Stimulated activated CD4-positive, alpha-beta T cell treated with anti-CD3 and anti-CD28 coated beads, Interleukin-4, amount 100 ng/mL, for 48 hours (primary cell): ENCODE results near the gene DHCR24.
A peak's percentile ranks its signal among the peaks of the same experiment; 100 is the strongest.
"Not testable (repeated sequence)": the region's sequence is repeated elsewhere in the genome, so short reads cannot be mapped to it uniquely, and the experiment has no call there.

Experiments used
- DNase-seq, 2 donors: peaks; one replicate each; pipeline ENCODE4 v3.0.0-alpha.2; 2020; ENCODE audit warnings: low read depth in 2 of 2

DHCR24 gene

DNA sequence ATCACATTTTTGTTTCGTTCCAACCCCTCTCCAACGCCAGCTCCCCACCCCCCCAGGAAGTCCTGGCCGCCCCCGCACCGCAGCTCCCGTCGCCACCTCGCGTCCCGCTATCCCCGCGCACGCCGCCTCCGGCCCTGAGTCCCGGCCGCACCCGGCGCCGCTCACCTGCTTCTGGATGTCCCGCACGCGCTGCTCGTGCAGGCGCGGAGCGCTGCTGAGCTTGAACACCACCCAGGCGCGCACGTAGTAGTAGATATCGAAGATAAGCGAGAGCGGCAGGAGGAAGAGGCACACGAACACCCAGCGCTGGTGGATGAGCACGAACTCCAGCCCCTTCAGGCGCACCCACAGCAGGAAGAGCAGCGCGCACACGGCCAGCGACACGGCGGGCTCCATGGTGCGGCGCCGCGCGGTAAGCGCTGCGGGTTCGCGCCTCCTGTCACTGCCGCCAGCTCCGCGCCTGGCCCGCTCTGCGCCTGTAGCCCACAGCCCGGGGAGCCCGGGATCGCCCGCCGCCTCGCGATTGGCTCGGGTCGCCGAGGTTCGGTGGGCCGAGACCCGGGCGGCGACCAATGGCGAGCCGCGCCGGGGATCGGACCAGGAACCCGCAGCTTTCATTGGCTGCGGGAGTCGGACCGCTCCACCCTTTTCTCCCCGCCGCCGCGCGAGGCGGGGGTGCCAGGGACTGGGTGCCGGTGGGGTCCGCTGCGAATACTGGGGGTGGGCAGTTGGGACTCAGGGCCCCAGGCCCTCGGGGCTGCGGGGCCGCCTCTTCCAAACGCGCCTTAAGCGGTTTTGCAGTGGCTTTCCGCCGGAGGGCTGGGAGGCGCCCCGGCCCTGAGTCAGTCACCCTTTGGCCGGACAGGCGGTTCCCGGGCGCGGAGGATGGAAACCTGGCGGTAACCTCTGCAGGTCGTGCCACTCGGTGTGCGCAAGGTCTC, at the start of gene DHCR24:
Gene DHCR24 (minus strand): TSS at position 472 of the 941 bp plus-strand sequence. CDS start 76 bp downstream, at position 396.
- peak; percentile 64 to 68 for DNase-seq

GRCh38 chr1:54936791-54937190, 49.8 kb upstream of the DHCR24 start:
- DNase-seq = no peak

- no peak for DNase-seq
Measured at GRCh38 chr1:54934869-54935268, 47.9 kb upstream of the DHCR24 start.

GRCh38 chr1:54934081-54934480, 47.1 kb upstream of the DHCR24 start:
- not testable (repeated sequence) for DNase-seq

DNA sequence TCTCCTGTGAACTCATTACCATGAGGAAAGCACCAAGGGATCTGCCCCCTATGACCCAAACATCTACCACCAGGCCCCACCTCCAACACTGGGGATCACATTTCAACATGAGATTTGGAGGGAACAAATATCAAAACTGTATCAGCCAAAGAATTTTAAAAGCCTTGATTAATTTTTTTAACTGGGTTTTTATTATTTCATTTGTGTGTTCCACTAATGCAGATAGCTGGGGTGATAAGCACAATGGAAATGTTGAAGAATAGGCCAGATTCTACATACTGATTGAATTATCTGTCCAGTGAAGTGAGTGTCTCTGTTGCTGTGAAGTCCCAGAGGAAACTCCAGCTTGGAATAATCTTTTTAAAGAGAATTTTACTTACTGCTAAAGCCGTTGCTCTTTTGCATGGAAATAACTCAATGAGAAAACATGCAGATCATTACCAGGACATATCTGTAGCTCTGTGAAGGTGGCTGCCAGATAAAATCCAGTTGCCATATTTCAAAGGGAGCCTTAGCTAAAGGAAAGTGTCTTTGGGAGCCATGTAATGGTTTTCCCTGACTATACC, 44.4 kb upstream of the DHCR24 start:
- no peak for DNase-seq

GRCh38 chr1:54929700-54930099, 42.7 kb upstream of the DHCR24 start:
- DNase-seq = no peak

DNA sequence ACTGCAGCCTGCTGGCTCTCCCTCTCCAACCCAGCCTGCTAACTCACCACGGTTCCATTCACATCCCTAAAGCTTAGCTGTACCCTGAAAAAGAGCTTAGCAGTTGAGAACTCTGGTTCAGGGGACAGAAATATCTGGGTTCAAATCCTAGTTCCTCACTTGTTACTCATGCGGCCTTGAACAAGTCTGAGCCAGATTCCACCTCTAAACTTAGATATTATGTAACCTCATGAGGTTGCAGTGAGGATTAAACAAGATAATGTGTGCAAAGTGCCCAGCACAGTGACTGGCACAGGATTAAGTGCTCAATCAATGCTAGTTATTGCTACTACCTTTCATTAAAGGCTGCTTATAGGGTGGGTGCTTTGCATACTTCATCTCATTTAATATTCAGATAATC, 41.3 kb upstream of the DHCR24 start:
- no peak for DNase-seq

DNA sequence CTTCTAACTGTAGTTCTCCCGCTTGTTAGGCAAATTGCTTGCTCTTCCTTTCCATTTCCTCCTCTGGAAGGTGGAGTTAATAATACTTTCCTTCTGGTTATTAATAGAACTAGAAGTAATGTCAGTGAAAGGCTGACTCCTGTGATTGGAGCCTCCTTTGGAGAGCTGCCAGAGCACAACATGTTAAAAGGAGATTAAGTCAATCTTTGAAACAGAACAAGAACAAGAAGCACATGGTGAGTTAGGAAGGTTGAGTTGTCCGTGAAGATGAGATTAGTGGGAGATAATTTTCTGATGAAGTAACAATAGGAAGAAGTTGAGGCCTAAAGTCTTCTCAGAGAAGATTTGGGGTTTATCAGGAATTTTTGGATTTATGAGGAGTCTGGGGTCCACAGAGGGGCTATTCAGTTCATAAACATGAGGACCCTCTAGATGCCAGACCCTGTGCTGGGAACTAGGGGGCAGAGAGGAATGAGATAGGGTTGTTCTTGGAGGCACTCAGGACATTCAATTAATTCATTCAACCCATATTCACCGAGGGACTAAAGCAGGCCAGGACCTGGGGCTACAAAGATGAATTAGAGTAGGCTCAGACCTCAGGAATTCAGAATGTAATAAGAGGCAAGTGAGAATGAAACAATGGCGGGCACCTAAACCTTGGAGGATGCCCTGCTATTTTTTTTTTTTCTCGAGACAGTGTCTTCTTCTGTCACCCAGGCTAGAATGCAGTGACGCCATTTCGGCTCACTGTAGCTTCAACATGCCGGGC, 40.7 kb upstream of the DHCR24 start:
- DNase-seq = no peak

- no peak for DNase-seq
Measured at GRCh38 chr1:54926970-54927369, 40.0 kb upstream of the DHCR24 start.

DNA sequence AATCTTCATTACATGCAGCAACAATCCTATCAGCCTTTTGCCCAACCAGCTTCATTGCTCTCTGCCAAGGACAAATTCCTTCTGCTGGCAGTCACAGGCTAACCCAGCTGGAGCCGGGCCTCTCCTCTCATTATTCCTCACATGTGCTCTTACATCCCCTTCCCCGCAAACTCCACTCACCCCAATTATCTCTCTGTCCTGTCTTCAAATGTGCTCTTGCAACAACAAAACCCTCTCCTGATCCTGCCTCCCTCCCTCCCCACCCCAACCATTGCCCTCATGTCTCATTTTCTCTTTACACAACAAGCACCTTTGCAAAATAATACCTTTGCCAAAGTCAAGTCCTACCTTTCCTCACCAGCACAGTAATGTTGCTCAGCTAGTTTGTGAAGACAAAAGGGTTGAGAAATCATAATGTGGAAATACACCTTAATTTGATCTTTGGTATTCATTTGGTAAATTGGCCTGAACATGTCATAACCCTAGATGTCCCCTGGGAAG, 36.0 kb upstream of the DHCR24 start:
- DNase-seq = no peak

DNA sequence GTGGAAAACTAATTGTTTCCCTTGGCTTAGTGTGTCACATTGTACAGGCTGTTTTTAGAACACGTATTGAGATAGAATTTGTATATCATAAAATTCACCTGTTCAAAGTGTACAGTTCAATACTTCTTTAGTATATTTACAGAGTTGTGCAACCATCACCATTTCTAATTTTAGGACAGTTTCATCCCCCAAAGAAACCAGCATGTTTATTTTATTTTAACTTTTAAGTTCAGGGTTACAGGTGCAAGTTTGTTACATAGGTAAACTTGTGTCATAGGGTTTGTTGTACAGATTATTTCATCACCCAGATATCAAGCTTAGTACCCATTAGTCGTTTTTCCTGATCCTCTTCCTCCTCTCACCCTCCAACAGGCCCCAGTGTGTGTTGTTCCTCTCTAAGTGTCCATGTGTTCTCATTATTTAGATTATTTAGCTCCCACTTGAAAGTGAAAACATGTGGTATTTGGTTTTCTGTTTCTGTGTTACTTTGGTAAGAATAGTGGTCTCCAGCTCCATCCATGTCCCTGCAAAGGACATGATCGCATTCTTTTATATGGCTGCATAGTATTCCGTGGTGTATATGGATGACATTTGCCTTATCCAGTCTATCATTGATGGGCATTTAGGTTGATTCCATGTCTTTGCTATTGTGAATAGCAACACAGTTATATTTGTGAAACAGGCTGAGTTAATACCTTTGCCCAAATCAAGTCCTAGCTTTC, 35.2 kb upstream of the DHCR24 start:
- DNase-seq = no peak

DNA sequence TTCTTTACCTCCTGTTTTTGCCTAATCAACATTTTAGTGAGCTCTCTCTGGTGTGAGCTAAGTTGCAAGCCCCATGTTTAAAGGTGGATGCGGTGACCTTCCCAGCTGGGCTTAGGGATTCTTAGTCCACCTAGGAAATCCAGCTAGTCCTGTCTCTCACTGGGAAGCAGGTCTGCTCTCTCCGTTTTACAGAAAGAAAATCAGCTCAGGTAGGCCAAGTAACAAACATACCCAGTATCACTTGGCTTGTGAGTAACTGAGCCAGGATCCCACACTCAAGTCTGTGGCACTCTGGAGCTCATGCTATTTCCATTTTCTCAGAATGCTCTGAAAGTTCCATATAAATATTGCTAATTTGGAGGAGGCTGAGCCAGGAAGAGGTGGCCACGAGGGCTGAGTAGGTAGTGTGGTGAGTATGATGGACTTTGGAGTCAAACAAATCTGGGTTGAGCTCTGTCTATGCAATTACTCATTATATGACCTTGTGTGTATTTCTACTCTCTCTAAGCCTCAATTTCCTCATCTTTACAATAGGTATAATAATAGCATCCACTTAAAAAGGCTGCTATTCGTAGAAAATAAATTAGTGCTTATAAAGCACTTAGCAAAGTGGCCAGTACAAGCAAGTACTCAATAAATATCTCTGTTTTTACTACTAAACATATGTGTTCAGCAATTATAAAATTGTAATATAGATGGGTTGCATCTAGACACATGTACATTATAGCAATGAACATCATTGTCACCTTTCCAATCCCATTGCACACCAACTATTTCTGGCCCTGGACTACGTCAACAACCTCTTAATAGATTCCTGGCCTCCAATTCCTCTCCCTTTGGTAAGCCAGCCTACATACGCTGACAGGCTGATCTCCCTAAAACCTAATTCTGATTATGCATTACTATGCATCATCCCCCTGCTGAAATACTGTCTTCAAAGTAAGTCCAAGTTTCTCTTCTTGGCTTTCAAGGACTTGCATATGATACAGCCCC, 32.7 kb upstream of the DHCR24 start:
- DNase-seq = no peak

GRCh38 chr1:54911076-54911475, 24.1 kb upstream of the DHCR24 start:
- not testable (repeated sequence) for DNase-seq

- no peak for DNase-seq
Measured at GRCh38 chr1:54906586-54906985, 19.6 kb upstream of the DHCR24 start.

DNA sequence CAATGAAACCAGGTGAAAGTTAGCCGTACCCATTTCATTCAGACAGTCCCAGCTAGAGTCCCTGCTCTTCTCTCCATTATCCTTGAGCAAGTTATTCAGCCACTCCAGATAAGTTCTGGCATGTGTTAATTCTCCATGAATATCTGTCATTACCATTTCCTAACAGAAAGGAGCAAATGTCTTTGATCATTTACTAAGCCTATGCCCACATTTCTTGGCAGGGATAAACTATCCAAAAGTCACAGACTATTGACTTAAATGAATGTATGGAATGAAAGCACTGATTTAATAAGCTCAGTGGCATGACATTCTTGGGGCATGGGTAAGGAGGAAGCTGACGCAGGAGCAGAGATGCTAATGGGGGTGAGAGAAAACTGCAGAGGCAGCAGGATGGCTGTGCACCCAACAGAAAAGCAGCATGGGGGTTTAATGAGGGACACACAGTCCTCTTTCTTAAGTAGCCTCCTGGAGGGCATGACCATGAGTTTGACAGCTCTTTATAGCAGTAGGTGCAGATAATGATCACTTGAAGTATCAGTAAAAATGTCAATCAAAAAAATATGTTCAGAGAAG, 17.6 kb upstream of the DHCR24 start:
- no peak for DNase-seq

DNA sequence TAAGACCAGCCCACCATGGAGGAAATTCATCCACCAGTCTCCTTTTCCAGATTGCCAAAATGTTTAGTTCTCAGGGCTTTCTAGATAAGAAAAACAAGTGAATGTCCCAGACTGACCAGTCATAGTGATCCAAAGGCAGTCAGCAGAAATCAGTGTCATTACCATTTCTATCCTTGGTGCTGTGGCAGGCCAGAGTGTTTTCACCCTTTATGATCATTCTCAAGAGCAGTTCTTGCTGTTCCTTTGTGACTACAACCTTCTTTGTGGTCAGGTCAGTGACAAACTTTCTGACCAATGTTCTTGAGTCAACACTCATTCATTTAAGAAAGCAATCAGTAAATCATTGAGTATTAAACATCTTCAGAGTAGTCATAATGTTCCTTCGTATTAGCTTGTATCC, 7.3 kb upstream of the DHCR24 start:
- no peak for DNase-seq

- DNase-seq = no peak
Measured at GRCh38 chr1:54892586-54892985, 5.6 kb upstream of the DHCR24 start.

DNA sequence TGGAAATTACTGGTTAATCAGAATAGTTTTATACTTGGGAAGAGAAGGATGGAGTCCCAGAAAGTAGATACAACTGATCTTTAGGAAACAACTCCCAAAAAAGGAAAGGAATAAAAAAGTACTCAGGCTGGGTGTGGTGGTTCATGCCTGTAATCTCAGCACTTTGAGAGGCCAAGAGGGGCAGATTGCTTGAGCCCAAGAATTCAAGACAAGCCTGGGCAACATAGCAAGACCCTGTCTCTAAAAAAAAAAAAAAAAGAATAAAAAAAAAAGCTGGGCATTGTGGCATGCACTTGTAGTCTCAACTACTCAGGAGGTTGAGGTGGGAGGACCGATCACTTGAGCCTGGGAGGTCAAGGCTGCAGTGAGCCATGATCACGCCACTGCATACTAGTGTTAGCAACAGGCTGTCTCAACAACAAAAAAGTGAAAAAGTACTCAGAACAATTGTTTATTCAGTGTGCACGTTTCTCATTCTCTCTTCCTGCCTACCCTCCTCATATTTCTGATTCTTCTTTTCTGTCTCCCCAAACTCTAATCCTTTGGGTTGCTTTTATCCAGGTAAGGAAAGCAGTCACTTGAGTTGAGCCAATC, 2.2 kb upstream of the DHCR24 start:
- no peak for DNase-seq

GRCh38 chr1:54888080-54888733, 1.2 kb upstream of the DHCR24 start:
- DNase-seq = no peak
